Activated T-helper 17 cell treated with anti-CD3 and anti-CD28 coated beads, Interleukin-2, amount 50 U/mL, for 72 hours (primary cell): ENCODE measurements around the gene ZNF625. TPM values are rescaled to one million over a fixed set of nuclear protein-coding genes. Genes with fewer than 3 reads are reported as not detected.
"Not testable (repeated sequence)": the region's sequence is repeated elsewhere in the genome, so short reads cannot be mapped to it uniquely, and the experiment has no call there.

Source experiments
- ATAC-seq: fragments of 150-1000 bp; cut with Tn5 transposase; replicated peaks from 2 replicates; pipeline ENCODE4 v1.10.0; 2021; ENCODE audit warnings: mild to moderate bottlenecking, moderate library complexity
- H3K27ac Mint-ChIP-seq: one replicate; pipeline ENCODE4 v1.8.0; 2022; ENCODE audit warnings: mixed read lengths
- H3K27me3 Mint-ChIP-seq: one replicate; pipeline ENCODE4 v1.8.0; 2022; ENCODE audit warnings: mixed read lengths
- H3K36me3 Mint-ChIP-seq: one replicate; pipeline ENCODE4 v1.8.0; 2022; ENCODE audit warnings: low read depth, mild to moderate bottlenecking, mixed read lengths
- H3K4me1 Mint-ChIP-seq: one replicate; pipeline ENCODE4 v1.8.0; 2022; ENCODE audit warnings: mixed read lengths
- H3K4me3 Mint-ChIP-seq: one replicate; pipeline ENCODE4 v1.8.0; 2022; ENCODE audit warnings: mild to moderate bottlenecking, mixed read lengths
- H3K9me3 Mint-ChIP-seq: one replicate; pipeline ENCODE4 v1.8.0; 2022; ENCODE audit warnings: mixed read lengths
- total RNA-seq, 2 donors: library from RNA; stranded (reverse); gene quantifications; one replicate each; pipeline ENCODE4 v1.2.3, GENCODE V29; 2022

Gene ZNF625
- total RNA-seq, 2 donors from 2014 or later, result 2.0 to 2.2 TPM

- Mint-ChIP-seq H3K27ac (no peak overlapping the region), H3K9me3 (no peaks in the 10 kb centered on the region)
Observed at GRCh38 chr19:12111176-12111575, 45.4 kb downstream of the ZNF625 start.

GRCh38 chr19:12103909-12104308 lies 52.6 kb downstream of the ZNF625 start:
- H3K36me3 Mint-ChIP-seq, H3K27ac Mint-ChIP-seq, ATAC-seq, H3K9me3 Mint-ChIP-seq, H3K27me3 Mint-ChIP-seq, H3K4me3 Mint-ChIP-seq, H3K4me1 Mint-ChIP-seq: not testable (repeated sequence)

More at GRCh38 chr19:12111176-12111575, 45.4 kb downstream of the ZNF625 start:
- peaks cover 4% of the 10 kb centered on the region for H3K4me1 Mint-ChIP-seq
- no peak overlapping the region for H3K4me3 Mint-ChIP-seq
- H3K27me3 Mint-ChIP-seq, result peaks cover 2% of the 10 kb centered on the region
- ATAC-seq, result no peak
- no peaks in the 10 kb centered on the region for H3K36me3 Mint-ChIP-seq

GRCh38 chr19:12098040-12098439 lies 58.5 kb downstream of the ZNF625 start:
- Mint-ChIP-seq H3K9me3 (no peaks in the 10 kb centered on the region), H3K4me1 (no peaks in the 10 kb centered on the region), H3K27me3 (peaks cover 9% of the 10 kb centered on the region), H3K4me3 (no peak overlapping the region), H3K36me3 (peaks cover 12% of the 10 kb centered on the region), H3K27ac (no peak overlapping the region)
- ATAC-seq, result no peak

- peaks cover 12% of the 10 kb centered on the region for H3K36me3 Mint-ChIP-seq
Observed at GRCh38 chr19:12095111-12095790, 61.3 kb downstream of the ZNF625 start.

More at GRCh38 chr19:12095111-12095790, 61.3 kb downstream of the ZNF625 start:
- ATAC-seq, result no peak
- no peaks in the 10 kb centered on the region for H3K9me3 Mint-ChIP-seq
- no peak overlapping the region for H3K4me3 Mint-ChIP-seq
- H3K27me3 Mint-ChIP-seq, result peaks cover 10% of the 10 kb centered on the region
- H3K4me1 Mint-ChIP-seq, result peaks cover 3% of the 10 kb centered on the region
- no peak overlapping the region for H3K27ac Mint-ChIP-seq

Other genes starting within 250 kb of the ZNF625 start
- 10 to 100 TPM; 12.0 to 12.2 TPM for gene ZNF700, start 231.6 kb downstream of the ZNF625 start, total RNA-seq
- 1 to 10 TPM in 1 of 2 donors, under 1 TPM in 1; 0.64 to 1.3 TPM for gene ZNF763, start 191.7 kb downstream of the ZNF625 start, total RNA-seq
- gene ZNF433, start 121.1 kb downstream of the ZNF625 start, total RNA-seq, result under 1 TPM in 1 of 2 donors, not detected in 1; 0.85 TPM
- under 1 TPM in 1 of 2 donors, not detected in 1; 0.74 TPM for gene ZNF878, start 103.8 kb downstream of the ZNF625 start, total RNA-seq
- 1 to 10 TPM; 1.8 to 3.1 TPM for gene ZNF844, start 92.0 kb downstream of the ZNF625 start, total RNA-seq
- gene ZNF20, start 16.4 kb downstream of the ZNF625 start, total RNA-seq, result 1 to 10 TPM; 1.7 to 3.5 TPM
- gene ZNF136, start 6.4 kb upstream of the ZNF625 start, total RNA-seq, result 10 to 100 TPM; 11.0 to 23.1 TPM
- 10 to 100 TPM in 1 of 2 donors, 1 to 10 TPM in 1; 6.6 to 10.1 TPM for gene ZNF44, start 138.1 kb upstream of the ZNF625 start, total RNA-seq
- gene ZNF563, start 176.9 kb upstream of the ZNF625 start, total RNA-seq, result 10 to 100 TPM in 1 of 2 donors, 1 to 10 TPM in 1; 1.4 to 11.1 TPM
- under 1 TPM; 0.56 to 0.61 TPM for gene ZNF442, start 208.9 kb upstream of the ZNF625 start, total RNA-seq
- gene ZNF799, start 244.5 kb upstream of the ZNF625 start, total RNA-seq, result 1 to 10 TPM; 2.4 to 4.0 TPM